GM12801 (cell line): ENCODE results near the gene BLOC1S3.

Experiments
- TF ChIP-seq, protein P1 (sequence below): IDR thresholded peaks from one replicate; pipeline ENCODE4 v1.5.1; 2011; ENCODE audit warnings: control low read depth; ENCODE audit not compliant: insufficient read length; ENCODE audit errors: extremely low read depth

The BLOC1S3 gene

GRCh38 chr19:45216667-45217066 is 38.1 kb downstream of the BLOC1S3 start:
- TF ChIP-seq, protein P1, sequence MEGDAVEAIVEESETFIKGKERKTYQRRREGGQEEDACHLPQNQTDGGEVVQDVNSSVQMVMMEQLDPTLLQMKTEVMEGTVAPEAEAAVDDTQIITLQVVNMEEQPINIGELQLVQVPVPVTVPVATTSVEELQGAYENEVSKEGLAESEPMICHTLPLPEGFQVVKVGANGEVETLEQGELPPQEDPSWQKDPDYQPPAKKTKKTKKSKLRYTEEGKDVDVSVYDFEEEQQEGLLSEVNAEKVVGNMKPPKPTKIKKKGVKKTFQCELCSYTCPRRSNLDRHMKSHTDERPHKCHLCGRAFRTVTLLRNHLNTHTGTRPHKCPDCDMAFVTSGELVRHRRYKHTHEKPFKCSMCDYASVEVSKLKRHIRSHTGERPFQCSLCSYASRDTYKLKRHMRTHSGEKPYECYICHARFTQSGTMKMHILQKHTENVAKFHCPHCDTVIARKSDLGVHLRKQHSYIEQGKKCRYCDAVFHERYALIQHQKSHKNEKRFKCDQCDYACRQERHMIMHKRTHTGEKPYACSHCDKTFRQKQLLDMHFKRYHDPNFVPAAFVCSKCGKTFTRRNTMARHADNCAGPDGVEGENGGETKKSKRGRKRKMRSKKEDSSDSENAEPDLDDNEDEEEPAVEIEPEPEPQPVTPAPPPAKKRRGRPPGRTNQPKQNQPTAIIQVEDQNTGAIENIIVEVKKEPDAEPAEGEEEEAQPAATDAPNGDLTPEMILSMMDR: no peak

- TF ChIP-seq, protein P1: no peak
Measured at GRCh38 chr19:45217193-45217956, 38.8 kb downstream of the BLOC1S3 start.

DNA sequence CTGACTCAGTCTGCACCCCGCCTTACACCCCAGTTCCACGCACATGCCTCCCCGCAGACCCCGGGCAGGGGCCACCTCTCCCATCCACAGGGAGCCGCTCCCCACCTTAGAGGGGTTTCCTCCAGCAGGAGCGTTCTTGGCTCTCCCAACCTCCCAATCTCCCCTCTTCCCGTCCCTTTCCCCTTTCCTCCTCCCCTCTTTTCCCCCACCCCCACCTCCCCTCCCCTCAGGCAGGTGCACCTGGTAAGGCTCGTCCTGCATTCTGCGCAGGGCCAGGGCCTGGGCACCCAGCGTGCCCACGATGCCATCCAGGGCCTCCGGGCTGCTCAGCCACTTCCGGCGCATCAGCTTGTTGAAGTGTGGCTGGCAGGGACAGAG is 39.4 kb downstream of the BLOC1S3 start:
- TF ChIP-seq, protein P1: no peak

- TF ChIP-seq, protein P1: no peak
Measured at GRCh38 chr19:45218426-45218825, 39.8 kb downstream of the BLOC1S3 start.

DNA sequence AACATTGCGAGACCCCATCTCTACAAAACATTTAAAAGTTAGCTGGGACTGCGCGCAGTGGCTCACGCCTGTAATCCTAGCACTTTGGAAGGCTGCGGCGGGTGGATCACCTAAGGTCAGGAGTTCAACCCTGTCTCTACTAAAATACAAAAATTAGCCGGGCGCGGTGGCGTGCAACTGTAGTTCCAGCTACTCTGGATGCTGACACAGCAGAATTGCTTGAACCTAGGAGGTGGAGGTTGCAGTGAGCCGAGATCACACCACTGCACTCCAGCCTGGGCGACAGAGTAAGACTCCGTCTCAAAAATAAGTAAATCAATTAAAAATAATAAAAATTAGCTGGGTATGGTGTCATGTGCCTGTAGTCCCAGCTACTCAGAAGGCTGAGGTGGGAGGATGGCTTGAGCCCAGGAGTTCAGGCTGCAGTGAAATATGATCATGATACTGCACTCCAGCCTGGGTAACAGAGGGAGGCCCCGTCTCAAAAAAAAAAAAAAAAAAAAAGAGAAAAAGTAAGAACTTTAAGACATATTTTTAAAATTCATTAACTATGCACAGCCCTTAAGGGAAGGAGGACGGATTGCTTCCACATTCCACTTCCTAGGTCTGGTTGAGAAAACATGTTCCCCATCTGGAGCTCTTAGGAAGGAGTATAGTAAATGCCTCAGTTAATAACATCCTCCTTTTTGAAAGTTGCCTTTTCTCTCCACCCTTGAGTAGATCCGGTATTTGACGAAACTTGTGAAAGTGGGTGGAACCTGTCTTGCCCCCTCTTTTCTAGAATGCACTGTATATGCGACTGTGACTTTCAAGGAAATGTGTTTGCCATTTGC is 40.5 kb downstream of the BLOC1S3 start:
- TF ChIP-seq, protein P1: no peak

DNA sequence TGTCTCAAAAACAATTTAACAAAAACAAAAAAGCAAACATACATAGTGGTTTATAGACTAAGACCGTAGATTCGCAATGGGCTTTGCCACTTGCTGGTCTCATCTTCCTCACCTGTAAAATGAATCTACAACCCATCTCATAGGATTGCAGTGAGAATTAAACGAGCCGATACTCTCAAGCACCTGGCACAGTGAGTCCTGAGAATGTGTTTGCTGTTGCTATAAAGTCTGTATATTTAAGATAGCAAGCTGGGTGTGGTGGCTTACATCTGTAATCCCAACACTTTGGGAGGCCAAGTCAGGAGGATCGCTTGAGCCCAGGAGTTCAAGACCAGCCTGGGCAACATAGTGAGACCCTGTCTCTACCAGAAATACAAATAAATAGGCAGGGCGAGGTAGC is 44.1 kb downstream of the BLOC1S3 start:
- TF ChIP-seq, protein P1: no peak

GRCh38 chr19:45223879-45224278 is 45.3 kb downstream of the BLOC1S3 start:
- TF ChIP-seq, protein P1: no peak
